Heart left ventricle (tissue), 13 donors: Measurements from ENCODE around the gene MYO5A.

Experiments used
- POLR2A ChIP-seq, 2 donors: fragments of 450-650 bp; IDR thresholded peaks; one replicate each; pipeline ENCODE4 v1.6.1; 2017; ENCODE audit warnings: antibody characterized with exemption in 2 of 2, mild to moderate bottlenecking in 2 of 2, moderate library complexity in 2 of 2
- TF ChIP-seq, protein P1 (sequence below), 12 donors: fragments of 200-600 bp; sonication (generic) in 4 of 12; IDR thresholded peaks; one replicate each; pipeline versions ENCODE4 v1.5.0 to v1.8.0; 2018 to 2022; ENCODE audit warnings: antibody characterized with exemption in 12 of 12, mild to moderate bottlenecking in 5 of 12
- donor health status: ischemic (EF 13 %, LVEDD 7.1; RV severe dilation, severe dysfunction).
- donor health status: DM: no; HTN: yes; CAD: no.
- donor health status: DM: no; HTN: no; CAD: no.
- donor health status: ischemic (EF 25% LVEDD 6.9; RV normal size, moderate dysfunction).
- donor health status: ischemic (EF 25% LVEDD 5.7; RV mildly dilated, moderate dysfunction).
- donor health status: ischemic (EF 35%, LVEDD 5.7; RV mildly dilated, moderate dysfunction).
- donor health status: nonischemic (EF 11% LVEDD 7.7; RV severe dilation, severe dysfunction).
- donor health status: DM: yes; HTN: yes; CAD: no.
- donor health status: PGD.
- donor health status: ischemic (EF 29% LVEDD 5.4; RV normal size, mild dysfunction).
- donor health status: nonischemic (EF 23%, LVEDD 6.1; RV moderate dilation, normal function).

- TF ChIP-seq POLR2A (IDR thresholded peaks at IDR 0.05) = no peak
- TF ChIP-seq, protein P1, sequence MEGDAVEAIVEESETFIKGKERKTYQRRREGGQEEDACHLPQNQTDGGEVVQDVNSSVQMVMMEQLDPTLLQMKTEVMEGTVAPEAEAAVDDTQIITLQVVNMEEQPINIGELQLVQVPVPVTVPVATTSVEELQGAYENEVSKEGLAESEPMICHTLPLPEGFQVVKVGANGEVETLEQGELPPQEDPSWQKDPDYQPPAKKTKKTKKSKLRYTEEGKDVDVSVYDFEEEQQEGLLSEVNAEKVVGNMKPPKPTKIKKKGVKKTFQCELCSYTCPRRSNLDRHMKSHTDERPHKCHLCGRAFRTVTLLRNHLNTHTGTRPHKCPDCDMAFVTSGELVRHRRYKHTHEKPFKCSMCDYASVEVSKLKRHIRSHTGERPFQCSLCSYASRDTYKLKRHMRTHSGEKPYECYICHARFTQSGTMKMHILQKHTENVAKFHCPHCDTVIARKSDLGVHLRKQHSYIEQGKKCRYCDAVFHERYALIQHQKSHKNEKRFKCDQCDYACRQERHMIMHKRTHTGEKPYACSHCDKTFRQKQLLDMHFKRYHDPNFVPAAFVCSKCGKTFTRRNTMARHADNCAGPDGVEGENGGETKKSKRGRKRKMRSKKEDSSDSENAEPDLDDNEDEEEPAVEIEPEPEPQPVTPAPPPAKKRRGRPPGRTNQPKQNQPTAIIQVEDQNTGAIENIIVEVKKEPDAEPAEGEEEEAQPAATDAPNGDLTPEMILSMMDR (IDR thresholded peaks at IDR 0.05) = no peak
Observed at GRCh38 chr15:52397118-52397517, 131.6 kb downstream of the MYO5A start.
